ENCODE measurements around the gene FIGNL1. TPM values are rescaled to one million over a fixed set of nuclear protein-coding genes. Genes with fewer than 3 reads are reported as not detected.

The FIGNL1 gene
- total RNA-seq, 2 experiments from 2014 or later: 39.7 to 41.2 TPM

DNA sequence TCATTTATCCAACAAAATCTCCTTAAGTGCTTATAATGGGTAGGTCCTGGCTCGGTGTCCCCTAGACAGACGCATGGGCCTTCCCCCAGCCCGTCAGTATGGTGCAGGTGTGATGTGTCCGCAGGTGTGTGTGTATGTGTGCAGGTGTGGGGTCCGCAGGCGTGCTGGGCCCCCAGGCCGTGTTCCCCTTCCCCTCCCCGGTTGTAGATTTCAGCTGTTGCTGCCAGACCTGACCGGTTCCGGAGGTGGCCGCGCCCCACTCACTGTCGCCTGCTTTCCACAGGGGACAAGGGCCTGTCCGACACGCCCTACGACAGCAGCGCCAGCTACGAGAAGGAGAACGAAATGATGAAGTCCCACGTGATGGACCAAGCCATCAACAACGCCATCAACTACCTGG lies 50.5 kb downstream of the FIGNL1 start:
- H3K4me1 Mint-ChIP-seq: peaks cover 74% of the 10 kb centered on the region
- H3K27me3 Mint-ChIP-seq: no peaks in the 10 kb centered on the region
- CTCF ChIA-PET: interaction anchor here (3.2 kb wide), 1 partner anchor 19 kb away, joined by 13 read pairs; no protein-coding TSS in a partner anchor

GRCh38 chr7:50399206-50399605 lies 50.9 kb downstream of the FIGNL1 start:
- Mint-ChIP-seq H3K4me1 (peaks cover 75% of the 10 kb centered on the region), H3K36me3 (ENCODE audit: low read depth) (peaks cover 89% of the 10 kb centered on the region), H3K9me3 (no peaks in the 10 kb centered on the region), H3K27ac (no peak overlapping the region), H3K4me3 (no peak overlapping the region), H3K27me3 (no peaks in the 10 kb centered on the region)
- ChIA-PET CTCF (interaction anchor here (2.1 to 3.2 kb wide), 2 partner anchors 19 to 30 kb away, joined by 7 to 13 read pairs; no protein-coding TSS in a partner anchor), POLR2A (interaction anchor here (1.1 to 1.8 kb wide), 2 partner anchors 10 to 28 kb away, joined by 3 to 5 read pairs; no protein-coding TSS in a partner anchor)
- no peak for DNase-seq

More for the DNA sequence above, 50.5 kb downstream of the FIGNL1 start:
- POLR2A ChIA-PET: interaction anchor here (1.1 kb wide), 1 partner anchor 10 kb away, joined by 3 read pairs; no protein-coding TSS in a partner anchor
- no peak for DNase-seq
- Mint-ChIP-seq H3K9me3 (no peaks in the 10 kb centered on the region), H3K27ac (no peak overlapping the region), H3K4me3 (no peak overlapping the region), H3K36me3 (ENCODE audit: low read depth) (peaks cover 89% of the 10 kb centered on the region)

DNA sequence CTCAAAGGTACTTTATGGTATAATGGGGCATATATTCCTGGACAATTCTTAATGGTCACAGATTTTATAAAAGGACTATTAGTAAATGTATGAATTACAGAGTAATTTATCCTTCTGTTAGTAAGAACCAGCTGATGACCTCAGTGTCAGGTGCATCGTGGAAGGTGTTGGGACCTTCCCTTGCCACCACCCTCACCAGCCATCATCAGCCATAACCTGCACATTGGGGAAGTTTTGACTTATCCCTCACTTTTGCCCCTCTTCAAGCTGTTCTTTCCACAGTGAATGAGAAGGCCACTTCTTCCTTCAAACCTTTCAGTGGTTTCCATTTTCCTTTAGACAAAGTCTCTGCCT lies 52.2 kb downstream of the FIGNL1 start:
- DNase-seq: no peak
- Mint-ChIP-seq H3K4me1 (peaks cover 78% of the 10 kb centered on the region), H3K27ac (peak overlapping the region; percentile 90), H3K9me3 (no peaks in the 10 kb centered on the region), H3K36me3 (ENCODE audit: low read depth) (peaks cover 89% of the 10 kb centered on the region), H3K27me3 (no peaks in the 10 kb centered on the region), H3K4me3 (peak overlapping the region; percentile 17)
- ChIA-PET CTCF (interaction anchor here (1.0 to 3.2 kb wide), 3 partner anchors 20 to 82 kb away, joined by 3 to 13 read pairs (median 7); no protein-coding TSS in a partner anchor), POLR2A (interaction anchor here (0.9 to 1.8 kb wide), 4 partner anchors 17 to 26 kb away, joined by 3 to 5 read pairs (median 4); no protein-coding TSS in a partner anchor)

GRCh38 chr7:50397320-50397970 lies 52.7 kb downstream of the FIGNL1 start:
- ChIA-PET POLR2A (interaction anchor here (0.7 to 1.8 kb wide), 8 partner anchors 17 to 192 kb away, joined by 3 to 5 read pairs (median 4); partner anchors contain the start of gene FIGNL1), CTCF (interaction anchor here (1.0 to 3.2 kb wide), 3 partner anchors 21 to 82 kb away, joined by 3 to 13 read pairs (median 7); no protein-coding TSS in a partner anchor)
- DNase-seq: peak; percentile 47
- Mint-ChIP-seq H3K36me3 (ENCODE audit: low read depth) (peaks cover 89% of the 10 kb centered on the region), H3K4me1 (peaks cover 78% of the 10 kb centered on the region), H3K9me3 (no peaks in the 10 kb centered on the region), H3K4me3 (peak overlapping the region; percentile 10), H3K27ac (peak overlapping the region; percentile 90), H3K27me3 (no peaks in the 10 kb centered on the region)

- CTCF ChIA-PET: interaction anchor here (2.1 to 3.2 kb wide), 2 partner anchors 21 to 28 kb away, joined by 7 to 13 read pairs; no protein-coding TSS in a partner anchor
- Mint-ChIP-seq H3K36me3 (ENCODE audit: low read depth) (peaks cover 89% of the 10 kb centered on the region), H3K9me3 (no peaks in the 10 kb centered on the region), H3K27ac (peak overlapping the region; percentile 90), H3K27me3 (no peaks in the 10 kb centered on the region), H3K4me3 (peak overlapping the region; percentile 62), H3K4me1 (peaks cover 78% of the 10 kb centered on the region)
- POLR2A ChIA-PET: interaction anchor here (0.7 to 1.5 kb wide), 5 partner anchors 23 to 192 kb away, joined by 3 to 5 read pairs (median 4); partner anchors contain the start of gene FIGNL1
- no peak for DNase-seq
Observed at GRCh38 chr7:50396856-50397255, 53.3 kb downstream of the FIGNL1 start.

DNA sequence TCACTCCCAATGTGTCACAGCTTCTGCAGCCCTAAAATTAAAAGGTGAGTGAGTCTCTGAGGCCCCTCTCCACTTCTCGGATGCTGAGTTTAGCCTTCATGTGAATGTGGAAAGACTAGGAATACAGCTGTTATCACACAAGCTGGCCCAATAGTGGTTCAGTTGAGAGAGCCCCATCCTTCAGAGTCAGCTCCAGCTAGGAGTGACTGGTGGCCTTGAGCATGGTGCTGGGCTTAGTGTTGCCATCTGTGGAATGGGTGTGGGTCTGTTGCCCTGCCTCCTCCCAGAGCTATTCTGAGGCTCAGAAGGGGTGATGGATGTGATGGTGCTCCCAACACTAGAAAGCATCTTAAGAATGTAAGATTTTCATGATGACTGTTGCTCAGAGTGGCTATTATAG lies 55.8 kb downstream of the FIGNL1 start:
- Mint-ChIP-seq H3K27ac (peak overlapping the region; percentile 95), H3K9me3 (no peaks in the 10 kb centered on the region), H3K27me3 (no peaks in the 10 kb centered on the region), H3K4me1 (peaks cover 88% of the 10 kb centered on the region), H3K4me3 (peak overlapping the region; percentile 63), H3K36me3 (ENCODE audit: low read depth) (peaks cover 88% of the 10 kb centered on the region)
- CTCF ChIA-PET: interaction anchor here (0.8 to 1.3 kb wide), 3 partner anchors 22 to 188 kb away, joined by 3 read pairs; no protein-coding TSS in a partner anchor
- no peak for DNase-seq
- POLR2A ChIA-PET: interaction anchor here (0.9 to 4.3 kb wide), 19 partner anchors 13 to 189 kb away, joined by 3 to 22 read pairs (median 5); no protein-coding TSS in a partner anchor

Other genes starting within 250 kb of the FIGNL1 start
- gene IKZF1, start 145.6 kb downstream of the FIGNL1 start, total RNA-seq: 100 to 1,000 TPM; 383 to 404 TPM
- gene DDC, start 115.1 kb upstream of the FIGNL1 start, total RNA-seq: not detected